ENCODE results near the gene LOXL3. TPM values are rescaled to one million over a fixed set of nuclear protein-coding genes. Genes with fewer than 3 reads are reported as not detected.

Gene LOXL3
- total and polyA plus RNA-seq, 2 donors (not counting 1 experiment from before 2014, with no cell fraction given): 0.97 to 1.2 TPM

DNA sequence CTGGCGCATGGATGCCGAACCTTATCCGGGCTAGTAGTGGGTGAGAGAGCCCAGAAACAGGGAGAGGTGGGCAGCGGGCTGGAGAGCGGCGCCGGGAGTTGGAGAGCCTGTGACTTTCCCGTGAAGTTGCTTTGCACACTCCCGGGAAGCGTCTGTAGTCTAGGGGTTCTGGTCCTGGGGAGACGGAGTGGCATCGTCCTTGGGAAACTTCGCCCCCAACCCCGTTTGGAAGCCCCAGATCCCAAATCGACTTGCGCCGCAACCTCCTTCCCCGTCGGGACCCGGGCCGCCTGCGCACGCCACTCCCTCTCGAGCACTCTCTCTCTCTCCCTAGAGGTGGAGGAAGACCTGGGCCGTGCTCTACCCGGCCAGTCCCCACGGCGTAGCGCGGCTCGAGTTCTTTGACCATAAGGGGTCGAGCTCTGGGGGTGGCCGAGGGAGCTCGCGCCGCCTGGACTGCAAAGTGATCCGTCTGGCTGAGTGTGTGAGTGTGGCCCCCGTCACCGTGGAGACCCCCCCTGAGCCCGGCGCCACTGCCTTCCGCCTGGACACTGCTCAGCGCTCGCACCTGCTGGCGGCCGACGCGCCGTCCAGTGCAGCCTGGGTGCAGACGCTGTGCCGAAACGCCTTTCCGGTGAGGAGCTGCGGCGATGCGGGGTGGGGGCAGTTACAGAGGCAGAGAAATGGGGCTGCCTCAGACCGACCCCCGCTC lies 1.2 kb upstream of the LOXL3 start:
- Histone ChIP-seq H3K79me2 (ENCODE audit: control insufficient read depth, insufficient read depth, low read length) (peaks cover 11% of the 10 kb centered on the region), H2AFZ (ENCODE audit: insufficient read depth, low read depth, low read length, poor library complexity, severe bottlenecking) (peak overlapping the region; percentile 97), H3K27me3 (replicated peaks in 1 of 4; ENCODE audit: control extremely low read depth in 1 of 4, control insufficient read depth in 3 of 4, insufficient read depth in 4 of 4, low read length in 3 of 4) (peaks cover 0 to 6% (median under 1%) of the 10 kb centered on the region in 4 experiments), H3K27ac (ENCODE audit: low read length in 2 of 2) (peak overlapping the region in 1 of 2 donors; percentile 76), H3K4me2 (replicated peaks; ENCODE audit: low read depth, low read length, poor library complexity, severe bottlenecking) (peak overlapping the region; percentile 97), H3K36me3 (replicated peaks in 1 of 2; ENCODE audit: control extremely low read depth in 1 of 2, control insufficient read depth in 1 of 2, extremely low read depth in 1 of 2, insufficient read depth in 2 of 2, low read length in 1 of 2) (peaks cover 0 to 15% of the 10 kb centered on the region in 2 experiments), H3K9me3 (ENCODE audit: control extremely low read depth in 1 of 3, control insufficient read depth in 2 of 3, insufficient read depth in 1 of 3, low read length in 2 of 3) (no peaks in the 10 kb centered on the region), H4K20me1 (ENCODE audit: control insufficient read depth, insufficient read depth, low read length, poor library complexity, severe bottlenecking) (peaks cover 15% of the 10 kb centered on the region), H3K4me1 (ENCODE audit: control insufficient read depth in 2 of 2, insufficient read depth in 2 of 2, low read length in 2 of 2) (peaks cover 8 to 32% of the 10 kb centered on the region in 2 donors), H3K4me3 (ENCODE audit: control extremely low read depth in 1 of 5, extremely low read depth in 1 of 5, insufficient read depth in 1 of 5, low read depth in 2 of 5, low read length in 4 of 5) (peak overlapping the region; percentile 51 to 99 (median 84)), H3K9ac (ENCODE audit: low read length) (peak overlapping the region; percentile 96)
- ChIA-PET CTCF (interaction anchor here (0.7 to 1.2 kb wide), 4 partner anchors 21 to 320 kb away, joined by 3 to 4 read pairs (median 3); no protein-coding TSS in a partner anchor), POLR2A (interaction anchor here (0.6 to 1.0 kb wide), 3 partner anchors 10 to 1342 kb away, joined by 3 read pairs; no protein-coding TSS in a partner anchor)
- Mint-ChIP-seq H3K27ac (peak overlapping the region; percentile 94), H3K4me3 (peak overlapping the region; percentile 96), H3K4me1 (peaks cover 20% of the 10 kb centered on the region), H3K9me3 (ENCODE audit: insufficient read depth) (no peaks in the 10 kb centered on the region), H3K27me3 (no peaks in the 10 kb centered on the region)
- no peak for TF ChIP-seq EZH2 (IDR thresholded peaks at IDR 0.05; ENCODE audit: borderline replicate concordance, insufficient read depth, low read depth, low read length, poor library complexity, severe bottlenecking)
- TF ChIP-seq, protein P1, sequence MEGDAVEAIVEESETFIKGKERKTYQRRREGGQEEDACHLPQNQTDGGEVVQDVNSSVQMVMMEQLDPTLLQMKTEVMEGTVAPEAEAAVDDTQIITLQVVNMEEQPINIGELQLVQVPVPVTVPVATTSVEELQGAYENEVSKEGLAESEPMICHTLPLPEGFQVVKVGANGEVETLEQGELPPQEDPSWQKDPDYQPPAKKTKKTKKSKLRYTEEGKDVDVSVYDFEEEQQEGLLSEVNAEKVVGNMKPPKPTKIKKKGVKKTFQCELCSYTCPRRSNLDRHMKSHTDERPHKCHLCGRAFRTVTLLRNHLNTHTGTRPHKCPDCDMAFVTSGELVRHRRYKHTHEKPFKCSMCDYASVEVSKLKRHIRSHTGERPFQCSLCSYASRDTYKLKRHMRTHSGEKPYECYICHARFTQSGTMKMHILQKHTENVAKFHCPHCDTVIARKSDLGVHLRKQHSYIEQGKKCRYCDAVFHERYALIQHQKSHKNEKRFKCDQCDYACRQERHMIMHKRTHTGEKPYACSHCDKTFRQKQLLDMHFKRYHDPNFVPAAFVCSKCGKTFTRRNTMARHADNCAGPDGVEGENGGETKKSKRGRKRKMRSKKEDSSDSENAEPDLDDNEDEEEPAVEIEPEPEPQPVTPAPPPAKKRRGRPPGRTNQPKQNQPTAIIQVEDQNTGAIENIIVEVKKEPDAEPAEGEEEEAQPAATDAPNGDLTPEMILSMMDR (IDR thresholded peaks at IDR 0.05): no peak
- DNase-seq: no peak
- WGBS (ENCODE audit: insufficient coverage): 1% methylated on average over 58 of the region's 58 CpGs
- ATAC-seq (ENCODE audit: low read depth): peak; percentile 61
- intact Hi-C loops (cut with micrococcal nuclease): loop anchor here (1.0 to 10.0 kb wide), 7 partner anchors 19 to 160 kb away; partner anchors contain the start of genes CCDC142, PCGF1, TTC31 and WBP1
